Measurements from ENCODE around the gene KRTAP13-2. TPM values are rescaled to one million over a fixed set of nuclear protein-coding genes. Genes with fewer than 3 reads are reported as not detected.

KRTAP13-2 gene
- total and polyA plus RNA-seq, 9 of the 15 experiments (the other 6 are each of a cell fraction or from before 2014, with no cell fraction given) = not detected

DNA sequence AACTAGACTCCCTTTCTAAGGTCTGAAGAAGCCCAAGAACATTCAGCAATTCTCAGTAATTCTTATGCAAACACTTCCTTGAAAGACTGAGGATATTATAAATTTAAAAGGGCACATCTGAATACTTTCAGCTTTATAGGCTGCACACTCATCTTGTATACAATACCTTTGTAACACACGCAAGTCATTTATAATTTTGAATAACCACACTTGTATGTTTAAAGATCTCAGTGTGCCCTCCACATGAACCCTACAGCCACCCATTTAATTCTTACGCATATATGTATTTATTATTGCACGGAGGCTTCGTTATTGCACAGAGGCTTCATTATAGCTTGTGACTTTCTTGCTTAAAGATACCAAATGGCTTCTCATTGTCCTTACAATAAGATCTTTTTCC lies 33.4 kb downstream of the KRTAP13-2 start:
- in situ Hi-C loops (cut with MboI) = no loop called here
- Histone ChIP-seq H3K4me2 (ENCODE audit: insufficient read depth, low read length) (no peak overlapping the region), H4K20me1 (replicated peaks; ENCODE audit: control insufficient read depth, insufficient read depth, low read length) (no peaks in the 10 kb centered on the region), H3K9me1 (ENCODE audit: control insufficient read depth, insufficient read depth, low read length) (no peaks in the 10 kb centered on the region), H3K27me3 (ENCODE audit: control insufficient read depth in 2 of 2, insufficient read depth in 2 of 2, low read length in 2 of 2) (no peaks in the 10 kb centered on the region), H2AFZ (ENCODE audit: low read depth, low read length) (no peak overlapping the region), H3K36me3 (ENCODE audit: control insufficient read depth, insufficient read depth, low read length) (no peaks in the 10 kb centered on the region), H3K9ac (ENCODE audit: insufficient read depth in 1 of 2, low read depth in 2 of 2, low read length in 2 of 2) (no peak overlapping the region), H3K27ac (ENCODE audit: extremely low read depth, low read depth, low read length) (no peak overlapping the region), H3K4me1 (replicated peaks in 1 of 2; ENCODE audit: control insufficient read depth in 2 of 2, insufficient read depth in 2 of 2, low read length in 2 of 2) (no peaks in the 10 kb centered on the region), H3K79me2 (ENCODE audit: control insufficient read depth, insufficient read depth, low read length) (no peaks in the 10 kb centered on the region), H3K4me3 (no peak overlapping the region), H3K9me3 (replicated peaks; ENCODE audit: control insufficient read depth, insufficient read depth, low read depth, low read length) (no peaks in the 10 kb centered on the region)
- POLR2A ChIA-PET = no interaction called here
- intact Hi-C loops (cut with micrococcal nuclease) = no loop called here
- no peak for FAIRE-seq
- no peak for ATAC-seq
- 0% methylated on average over 4 of the region's 4 CpGs for WGBS (ENCODE audit: insufficient coverage, low coverage, missing lambda C conversion rate)
- BruUV-seq (replicated peaks) = no TSS peak
- CTCF ChIA-PET (ENCODE audit: low intra/inter-chr PET ratio) = no interaction called here
- DNase-seq (ENCODE audit: extremely low read depth in 1 of 4, low spot score in 3 of 4) = no peak
- TF ChIP-seq ZNF143 (CRISPR knock-in tag; IDR thresholded peaks at IDR 0.05) (no peak), CTCF (IDR thresholded peaks at IDR 0.05 in 2 of 3, conservative IDR thresholded peaks at IDR 0.05 in 1 of 3; ENCODE audit: insufficient read depth in 2 of 3, low read depth in 1 of 3, low read length in 3 of 3) (no peak), NCOR1 (IDR thresholded peaks at IDR 0.05) (no peak), FOS (IDR thresholded peaks at IDR 0.05; ENCODE audit: extremely low read depth, insufficient read length) (no peak)
- TF ChIP-seq, protein P1, sequence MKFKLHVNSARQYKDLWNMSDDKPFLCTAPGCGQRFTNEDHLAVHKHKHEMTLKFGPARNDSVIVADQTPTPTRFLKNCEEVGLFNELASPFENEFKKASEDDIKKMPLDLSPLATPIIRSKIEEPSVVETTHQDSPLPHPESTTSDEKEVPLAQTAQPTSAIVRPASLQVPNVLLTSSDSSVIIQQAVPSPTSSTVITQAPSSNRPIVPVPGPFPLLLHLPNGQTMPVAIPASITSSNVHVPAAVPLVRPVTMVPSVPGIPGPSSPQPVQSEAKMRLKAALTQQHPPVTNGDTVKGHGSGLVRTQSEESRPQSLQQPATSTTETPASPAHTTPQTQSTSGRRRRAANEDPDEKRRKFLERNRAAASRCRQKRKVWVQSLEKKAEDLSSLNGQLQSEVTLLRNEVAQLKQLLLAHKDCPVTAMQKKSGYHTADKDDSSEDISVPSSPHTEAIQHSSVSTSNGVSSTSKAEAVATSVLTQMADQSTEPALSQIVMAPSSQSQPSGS (CRISPR knock-in tag; IDR thresholded peaks at IDR 0.05) = no peak
- TF ChIP-seq, protein P2, sequence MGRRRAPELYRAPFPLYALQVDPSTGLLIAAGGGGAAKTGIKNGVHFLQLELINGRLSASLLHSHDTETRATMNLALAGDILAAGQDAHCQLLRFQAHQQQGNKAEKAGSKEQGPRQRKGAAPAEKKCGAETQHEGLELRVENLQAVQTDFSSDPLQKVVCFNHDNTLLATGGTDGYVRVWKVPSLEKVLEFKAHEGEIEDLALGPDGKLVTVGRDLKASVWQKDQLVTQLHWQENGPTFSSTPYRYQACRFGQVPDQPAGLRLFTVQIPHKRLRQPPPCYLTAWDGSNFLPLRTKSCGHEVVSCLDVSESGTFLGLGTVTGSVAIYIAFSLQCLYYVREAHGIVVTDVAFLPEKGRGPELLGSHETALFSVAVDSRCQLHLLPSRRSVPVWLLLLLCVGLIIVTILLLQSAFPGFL (CRISPR knock-in tag; IDR thresholded peaks at IDR 0.05) = no peak
- TF ChIP-seq, protein P3, sequence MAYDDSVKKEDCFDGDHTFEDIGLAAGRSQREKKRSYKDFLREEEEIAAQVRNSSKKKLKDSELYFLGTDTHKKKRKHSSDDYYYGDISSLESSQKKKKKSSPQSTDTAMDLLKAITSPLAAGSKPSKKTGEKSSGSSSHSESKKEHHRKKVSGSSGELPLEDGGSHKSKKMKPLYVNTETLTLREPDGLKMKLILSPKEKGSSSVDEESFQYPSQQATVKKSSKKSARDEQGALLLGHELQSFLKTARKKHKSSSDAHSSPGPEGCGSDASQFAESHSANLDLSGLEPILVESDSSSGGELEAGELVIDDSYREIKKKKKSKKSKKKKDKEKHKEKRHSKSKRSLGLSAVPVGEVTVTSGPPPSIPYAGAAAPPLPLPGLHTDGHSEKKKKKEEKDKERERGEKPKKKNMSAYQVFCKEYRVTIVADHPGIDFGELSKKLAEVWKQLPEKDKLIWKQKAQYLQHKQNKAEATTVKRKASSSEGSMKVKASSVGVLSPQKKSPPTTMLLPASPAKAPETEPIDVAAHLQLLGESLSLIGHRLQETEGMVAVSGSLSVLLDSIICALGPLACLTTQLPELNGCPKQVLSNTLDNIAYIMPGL (CRISPR knock-in tag; IDR thresholded peaks at IDR 0.05) = no peak
- TF ChIP-seq, protein P4, sequence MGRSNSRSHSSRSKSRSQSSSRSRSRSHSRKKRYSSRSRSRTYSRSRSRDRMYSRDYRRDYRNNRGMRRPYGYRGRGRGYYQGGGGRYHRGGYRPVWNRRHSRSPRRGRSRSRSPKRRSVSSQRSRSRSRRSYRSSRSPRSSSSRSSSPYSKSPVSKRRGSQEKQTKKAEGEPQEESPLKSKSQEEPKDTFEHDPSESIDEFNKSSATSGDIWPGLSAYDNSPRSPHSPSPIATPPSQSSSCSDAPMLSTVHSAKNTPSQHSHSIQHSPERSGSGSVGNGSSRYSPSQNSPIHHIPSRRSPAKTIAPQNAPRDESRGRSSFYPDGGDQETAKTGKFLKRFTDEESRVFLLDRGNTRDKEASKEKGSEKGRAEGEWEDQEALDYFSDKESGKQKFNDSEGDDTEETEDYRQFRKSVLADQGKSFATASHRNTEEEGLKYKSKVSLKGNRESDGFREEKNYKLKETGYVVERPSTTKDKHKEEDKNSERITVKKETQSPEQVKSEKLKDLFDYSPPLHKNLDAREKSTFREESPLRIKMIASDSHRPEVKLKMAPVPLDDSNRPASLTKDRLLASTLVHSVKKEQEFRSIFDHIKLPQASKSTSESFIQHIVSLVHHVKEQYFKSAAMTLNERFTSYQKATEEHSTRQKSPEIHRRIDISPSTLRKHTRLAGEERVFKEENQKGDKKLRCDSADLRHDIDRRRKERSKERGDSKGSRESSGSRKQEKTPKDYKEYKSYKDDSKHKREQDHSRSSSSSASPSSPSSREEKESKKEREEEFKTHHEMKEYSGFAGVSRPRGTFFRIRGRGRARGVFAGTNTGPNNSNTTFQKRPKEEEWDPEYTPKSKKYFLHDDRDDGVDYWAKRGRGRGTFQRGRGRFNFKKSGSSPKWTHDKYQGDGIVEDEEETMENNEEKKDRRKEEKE (IDR thresholded peaks at IDR 0.05; ENCODE audit: borderline replicate concordance in 1 of 2, control insufficient read depth in 1 of 2, low read depth in 2 of 2, low read length in 1 of 2) = no peak

Measured in K562 (cell line).